ENCODE results near the gene MBNL1.

Gene MBNL1

GRCh38 chr3:152299249-152299976 is 30.7 kb downstream of the MBNL1 start:
- DNase-seq: peak; percentile 70 to 72

DNA sequence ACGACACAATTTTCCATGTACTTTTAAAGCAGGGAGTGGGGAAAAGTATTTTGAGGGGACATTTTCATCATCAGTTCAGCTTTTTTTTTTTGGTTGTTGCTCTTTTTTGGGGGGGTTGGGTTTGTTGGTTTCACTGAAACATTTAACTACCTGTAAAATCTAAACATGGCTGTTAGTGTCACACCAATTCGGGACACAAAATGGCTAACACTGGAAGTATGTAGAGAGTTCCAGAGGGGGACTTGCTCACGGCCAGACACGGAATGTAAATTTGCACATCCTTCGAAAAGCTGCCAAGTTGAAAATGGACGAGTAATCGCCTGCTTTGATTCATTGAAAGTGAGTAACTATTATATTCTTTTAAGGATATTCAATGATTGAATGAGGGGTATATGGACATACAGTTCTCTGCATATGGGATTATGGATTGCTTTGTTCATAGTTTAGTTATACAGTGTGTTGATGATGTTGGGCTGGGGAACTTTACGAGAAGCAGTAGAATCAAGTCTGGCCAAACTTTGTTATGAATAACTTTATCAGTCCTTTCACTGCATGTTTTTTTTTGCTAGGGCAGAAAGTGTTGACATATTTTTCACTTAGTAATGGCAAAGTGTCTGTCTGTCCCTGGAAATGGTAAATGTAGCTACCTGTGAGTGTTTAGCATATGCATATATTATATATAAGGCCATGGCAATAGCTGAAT is 31.5 kb downstream of the MBNL1 start:
- no peak for DNase-seq

DNA sequence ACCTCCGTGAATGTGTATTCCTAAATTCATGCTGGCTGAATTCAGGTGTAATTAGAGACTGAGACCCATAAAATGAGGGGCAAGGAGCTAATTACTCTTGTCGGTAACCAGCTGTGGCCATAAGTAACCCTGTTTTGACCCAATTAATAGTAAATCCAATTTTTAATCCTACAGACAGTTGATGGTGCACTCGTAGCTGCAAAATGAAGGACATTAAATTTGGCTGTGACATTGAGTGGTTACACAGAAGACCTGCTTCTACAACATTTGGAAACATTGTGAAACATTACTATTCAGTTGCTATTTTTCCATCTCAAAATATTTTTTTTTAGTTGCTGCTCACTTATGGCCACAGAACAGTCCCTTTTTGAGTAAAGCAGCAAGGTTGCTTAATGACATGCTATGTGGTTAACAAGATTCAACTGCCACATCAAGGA is 33.0 kb downstream of the MBNL1 start:
- DNase-seq: peak in 1 of 2 donors; percentile 45

DNA sequence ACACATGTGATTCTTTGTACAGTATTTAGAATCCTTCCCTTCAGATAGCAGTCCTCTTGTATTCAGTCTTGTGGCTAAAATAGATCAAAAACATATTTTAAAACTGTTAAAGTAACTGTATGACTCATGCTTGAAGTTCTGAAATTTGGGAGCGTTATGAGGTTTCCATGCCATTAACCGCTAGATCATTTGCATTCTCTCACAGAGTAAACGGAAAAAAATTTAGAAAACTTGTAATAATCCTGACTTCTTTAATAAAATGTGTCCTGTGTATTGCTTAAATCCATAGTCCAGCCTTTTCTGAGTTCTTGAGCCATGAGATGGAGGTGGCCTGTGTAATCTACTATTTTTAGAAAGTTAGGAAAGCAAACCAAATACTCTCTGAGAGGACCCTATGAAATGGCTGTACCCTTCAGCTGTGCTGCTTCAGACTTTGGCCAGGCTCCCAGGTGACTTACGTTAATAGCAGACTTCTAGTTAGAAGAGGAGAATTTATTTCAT is 33.8 kb downstream of the MBNL1 start:
- peak in 1 of 2 donors; percentile 53 for DNase-seq

DNA sequence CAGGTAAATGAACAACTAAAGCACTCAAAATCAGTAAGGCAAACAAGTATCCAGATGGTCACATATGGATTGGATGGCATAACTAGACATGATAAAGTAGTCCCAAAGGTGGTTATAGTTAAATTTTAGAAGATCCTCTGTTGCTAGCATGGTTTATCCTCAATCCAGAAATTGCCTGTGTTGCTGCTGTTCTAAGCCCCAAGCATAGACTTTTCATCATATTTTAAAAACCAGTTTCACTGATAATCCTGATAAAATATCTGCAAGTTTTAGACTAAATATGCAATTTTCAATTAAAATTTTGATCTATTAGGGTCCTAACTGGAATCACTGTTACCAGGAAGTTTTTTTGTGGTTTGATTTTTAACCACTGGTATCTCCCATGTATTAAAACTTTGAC is 35.4 kb downstream of the MBNL1 start:
- DNase-seq: no peak

DNA sequence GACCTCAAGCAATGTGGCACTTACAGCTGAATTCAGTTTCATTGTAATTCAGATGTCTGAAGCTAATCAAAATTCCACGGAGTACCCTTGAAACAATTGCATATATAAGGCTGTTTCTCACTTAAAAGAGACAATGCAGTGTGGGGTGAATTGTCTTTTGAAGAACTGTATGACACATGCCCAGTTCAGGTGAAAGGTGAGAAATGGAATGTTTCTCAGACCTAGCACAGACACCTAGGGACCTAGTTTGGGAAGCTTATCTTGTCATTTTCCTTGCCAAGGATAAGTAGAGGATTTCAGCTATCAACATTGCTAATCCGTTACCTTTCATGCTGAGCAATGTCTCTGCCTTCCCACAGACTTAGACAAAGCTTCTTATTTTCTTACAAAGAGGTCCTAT is 36.3 kb downstream of the MBNL1 start:
- DNase-seq: no peak

- no peak for DNase-seq
Observed at GRCh38 chr3:152307829-152308474, 39.2 kb downstream of the MBNL1 start.

DNA sequence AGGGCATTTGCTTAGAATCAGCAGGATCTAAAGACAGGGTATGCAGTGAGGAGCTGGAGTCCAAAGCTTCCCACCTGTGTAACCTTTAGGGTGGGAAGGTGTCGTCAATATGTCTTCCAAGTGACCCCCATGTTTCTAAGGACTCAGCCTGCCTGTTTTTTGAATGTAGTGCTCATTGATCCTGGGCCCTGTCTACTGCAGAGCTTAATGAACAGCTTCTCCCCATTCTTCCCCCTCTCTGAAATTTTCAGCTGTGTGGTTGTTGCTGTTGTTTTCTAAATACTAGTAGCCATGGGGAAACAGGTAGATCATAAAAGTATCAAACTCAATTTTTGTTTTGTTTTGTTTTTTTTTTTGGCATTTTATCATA is 39.7 kb downstream of the MBNL1 start:
- no peak for DNase-seq

DNA sequence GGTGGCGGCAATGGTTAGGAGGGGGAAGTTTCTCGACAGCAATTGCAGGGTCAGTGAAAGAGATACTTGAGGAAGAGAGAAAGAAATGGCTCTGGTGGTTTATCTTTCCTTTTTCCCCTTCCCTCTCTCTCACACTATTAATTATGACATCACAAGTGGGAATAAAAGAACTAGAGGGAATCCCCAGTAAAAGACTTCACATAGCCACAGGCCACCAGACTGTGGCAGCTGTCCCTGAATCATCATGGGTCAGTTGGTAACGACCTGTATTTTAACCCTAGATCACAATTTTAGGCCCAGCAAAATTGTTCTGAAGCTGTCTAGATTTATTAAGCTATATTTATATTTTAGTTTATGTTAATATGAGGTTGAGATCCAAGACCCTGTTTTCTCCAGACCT is 40.3 kb downstream of the MBNL1 start:
- DNase-seq: no peak

DNA sequence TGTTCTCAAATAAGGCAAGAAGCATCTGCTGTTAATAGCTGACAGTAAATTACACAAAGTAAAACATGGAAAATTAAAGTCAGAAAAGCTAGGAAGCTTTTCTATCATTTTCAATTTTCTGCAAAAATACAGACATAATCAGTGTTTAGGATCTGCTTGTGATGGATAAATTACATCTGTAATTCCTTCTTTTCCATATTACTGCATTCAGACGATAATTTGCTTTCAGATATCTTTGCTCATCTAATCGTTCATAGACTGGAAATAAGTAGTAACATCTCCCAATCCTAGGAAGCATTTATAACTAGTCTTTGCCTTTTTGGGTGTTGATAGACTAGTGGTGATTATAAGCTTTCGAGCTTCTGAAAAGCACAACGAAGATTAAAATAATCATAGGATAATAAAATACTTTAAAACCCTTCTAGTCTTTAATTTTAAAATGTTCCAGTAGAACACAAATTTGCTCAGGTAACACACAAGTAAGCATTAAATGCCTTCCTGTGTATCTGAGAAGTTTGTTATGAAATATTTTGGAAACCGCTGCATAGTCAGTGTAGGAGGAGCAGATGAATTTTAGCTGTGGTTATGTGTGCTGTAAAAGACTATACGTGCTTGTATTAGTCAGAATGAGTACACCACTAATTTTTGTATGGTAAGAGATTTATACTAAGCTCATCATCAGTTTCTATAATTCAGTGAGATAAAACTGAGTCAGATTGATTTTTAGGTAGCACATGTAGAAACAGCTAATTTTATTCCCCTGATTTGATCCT is 41.0 kb downstream of the MBNL1 start:
- DNase-seq: peak in 1 of 2 donors; percentile 47

GRCh38 chr3:152313430-152313829 is 44.7 kb downstream of the MBNL1 start:
- no peak for DNase-seq

- no peak for DNase-seq
Observed at GRCh38 chr3:152313914-152314313, 45.2 kb downstream of the MBNL1 start.

- DNase-seq: no peak
Observed at GRCh38 chr3:152314677-152315353, 46.1 kb downstream of the MBNL1 start.

GRCh38 chr3:152315623-152316022 is 46.9 kb downstream of the MBNL1 start:
- peak in 1 of 2 donors; percentile 43 for DNase-seq

GRCh38 chr3:152316318-152316717 is 47.6 kb downstream of the MBNL1 start:
- DNase-seq: no peak

DNA sequence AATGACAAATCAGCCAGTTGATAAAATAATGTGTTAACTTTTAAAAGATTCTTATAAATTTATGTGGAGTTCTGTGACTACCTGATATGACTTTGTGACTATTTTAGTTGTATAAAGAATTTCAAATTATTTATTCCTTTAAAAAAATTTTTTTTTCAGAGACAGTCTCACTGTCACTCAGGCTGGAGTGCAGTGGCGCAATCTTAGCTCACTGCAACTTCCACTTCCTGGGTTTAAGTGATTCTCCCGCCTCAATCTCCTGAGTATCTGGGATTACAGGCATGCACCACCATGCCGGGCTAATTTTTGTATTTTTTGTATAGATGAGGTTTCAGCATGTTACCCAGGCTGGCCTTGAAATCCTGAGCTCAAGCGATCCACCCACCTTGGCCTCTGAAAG is 48.5 kb downstream of the MBNL1 start:
- no peak for DNase-seq

DNA sequence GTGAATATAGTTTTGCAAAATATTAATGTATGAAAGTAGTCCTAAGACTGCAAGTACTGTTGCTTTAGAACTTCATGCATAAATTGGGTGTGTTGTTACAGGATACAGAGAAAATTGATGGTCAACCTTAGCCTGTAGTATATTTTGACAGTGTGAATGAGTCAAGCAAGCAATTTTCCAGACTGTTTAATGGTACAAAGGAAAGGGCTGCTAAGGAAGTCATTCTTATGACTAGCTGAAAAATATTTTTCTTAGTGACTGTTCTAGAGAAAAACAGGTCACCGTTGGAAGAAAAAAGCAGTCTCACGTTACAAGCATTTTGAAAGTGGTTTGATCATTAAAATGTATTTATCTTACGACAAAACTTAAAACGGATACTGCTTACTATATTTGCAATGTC is 49.2 kb downstream of the MBNL1 start:
- DNase-seq: no peak

DNA sequence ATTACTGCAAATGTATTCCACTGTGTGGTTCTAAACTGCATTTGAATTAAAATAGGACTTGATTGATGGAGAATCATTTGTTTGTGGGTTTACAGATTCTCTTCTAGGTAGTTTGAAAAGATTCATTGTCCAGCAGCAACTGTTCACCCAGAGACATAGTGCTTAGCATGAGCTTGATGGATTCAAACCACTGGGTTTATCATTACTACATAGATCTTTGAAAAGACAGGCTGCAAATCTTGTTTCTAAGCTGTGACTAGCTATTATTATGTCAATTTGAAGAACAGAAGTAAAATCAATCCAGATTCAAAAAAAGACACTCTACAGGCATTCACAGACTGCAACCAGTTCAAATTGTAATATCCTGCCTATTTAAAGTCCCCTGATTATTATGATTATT is 49.8 kb downstream of the MBNL1 start:
- DNase-seq: no peak

- DNase-seq: no peak
Observed at GRCh38 chr3:152319256-152319655, 50.5 kb downstream of the MBNL1 start.

DNA sequence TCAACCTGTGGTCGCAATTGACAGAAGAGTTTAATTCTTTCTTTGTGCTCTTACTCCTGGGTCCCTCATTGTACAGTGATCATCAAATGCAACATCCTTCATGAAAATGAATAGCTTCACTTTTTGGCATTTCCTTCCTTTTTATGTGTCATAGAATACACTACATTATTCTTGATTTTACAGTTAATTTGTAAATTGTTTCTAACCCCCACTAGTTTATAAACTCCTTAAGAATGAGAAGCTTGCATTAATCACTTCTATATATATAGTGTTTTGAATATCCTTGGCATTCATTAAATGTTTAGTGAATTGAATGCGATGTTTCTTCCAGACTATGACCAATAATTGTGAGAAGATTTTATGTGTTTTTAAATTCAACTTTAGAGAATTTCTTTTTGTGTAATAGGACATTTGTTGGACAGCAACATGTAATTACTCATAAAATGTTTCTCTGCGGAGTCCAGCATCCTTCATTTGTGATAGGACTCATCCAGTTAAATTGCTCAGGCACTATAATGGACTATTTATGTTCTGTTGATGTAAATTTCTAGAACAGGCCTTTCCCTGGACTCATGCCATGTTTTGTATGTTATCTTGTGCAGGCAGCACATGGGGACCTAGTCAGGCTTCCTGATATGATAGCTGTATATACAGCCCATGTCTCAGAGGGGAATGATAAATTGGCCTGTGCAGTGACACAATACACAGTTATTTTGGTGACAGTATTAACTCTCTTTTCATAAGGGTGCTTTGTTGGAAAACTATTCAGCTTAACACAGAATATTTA is 51.3 kb downstream of the MBNL1 start:
- no peak for DNase-seq

DNA sequence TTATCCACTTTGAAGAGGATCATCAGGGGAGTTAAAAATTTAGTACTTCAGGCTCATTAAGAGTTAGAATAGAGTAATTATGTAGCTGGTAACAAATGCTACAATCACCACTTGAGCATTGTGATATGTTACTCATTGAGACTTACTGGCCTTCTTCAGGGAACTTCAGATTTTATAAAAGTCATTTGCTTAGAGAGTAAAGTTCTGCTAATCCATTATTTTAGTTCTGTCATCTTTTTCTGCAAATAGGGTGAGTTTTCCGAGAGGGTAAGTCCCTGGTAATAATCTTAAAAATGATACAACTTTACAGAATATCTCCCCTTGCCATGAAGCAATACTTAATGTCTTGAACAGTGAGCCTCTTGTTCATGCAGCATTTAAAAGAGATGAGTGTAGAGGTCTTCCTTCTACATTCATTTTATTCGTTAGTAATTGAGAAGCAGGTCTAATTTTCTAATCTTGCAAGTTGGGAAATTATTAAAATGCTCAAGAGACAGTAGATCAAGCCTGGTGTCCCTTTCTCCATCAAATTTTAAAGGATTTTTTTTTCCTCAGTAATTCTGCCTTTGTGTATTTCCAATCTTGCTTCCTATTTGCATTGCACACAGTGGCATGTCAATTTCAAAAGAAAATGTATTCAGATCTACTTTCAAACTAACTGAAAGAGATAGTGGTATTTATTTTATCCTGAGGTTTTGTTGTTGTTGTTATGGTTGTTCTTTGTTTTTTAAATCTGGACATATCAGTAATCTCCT is 52.6 kb downstream of the MBNL1 start:
- no peak for DNase-seq
